ENCODE results near the gene PARVB.

- no peak for TF ChIP-seq CTCF (conservative IDR thresholded peaks at IDR 0.05 in 1 of 2, IDR thresholded peaks at IDR 0.05 in 1 of 2; ENCODE audit: low read depth in 1 of 2, low read length in 2 of 2)
- no peak for TF ChIP-seq EZH2 (IDR thresholded peaks at IDR 0.05; ENCODE audit: low read length, missing control alignments)
Measured at GRCh38 chr22:44220727-44221680, 196.9 kb downstream of the PARVB start.
